HCT116 (cell line): ENCODE results near the gene COQ8B. TPM values are rescaled to one million over a fixed set of nuclear protein-coding genes. Genes with fewer than 3 reads are reported as not detected.

Source experiments
- ATAC-seq: fragments of 200-7000 bp; cut with Tn5 transposase; 2 replicates; pipeline ENCODE4 v1.9.1; 2020; ENCODE audit warnings: mild to moderate bottlenecking, moderate library complexity
- BruUV-seq: library from RNA; stranded (reverse); fragments of 400-500 nt; replicated peaks from 2 replicates; lab custom pipeline; 2021; lab: Mats Ljungman, UMichigan
- CTCF ChIA-PET: fragments of 300-600 bp; sonication (Branson Sonifier 250); formaldehyde crosslinking; loops from one replicate; lab custom pipeline; 2021; ENCODE audit warnings: antibody characterized with exemption; lab: Charles Lee
- POLR2A ChIA-PET: fragments of 300-600, 350-600 bp; sonication (Branson Sonifier 250); formaldehyde crosslinking; loops from one replicate; lab custom pipeline; 2021; ENCODE audit warnings: antibody characterized with exemption; lab: Charles Lee
- RAD21 ChIA-PET, 2 experiments: fragments of 300-600 bp; sonication (Branson Sonifier 250); formaldehyde crosslinking; loops; one replicate each; lab custom pipeline; 2023; ENCODE audit warnings: low total read pairs in 2 of 2; ENCODE audit not compliant: uncharacterized antibody in 2 of 2, unreplicated experiment in 2 of 2, low non-redundant PET in 1 of 2; lab: Charles Lee
- DNase-seq: peaks from one replicate; pipeline ENCODE4 v3.0.0-alpha.2; 2010; ENCODE audit warnings: low read depth, low spot score
- H2AFZ ChIP-seq: fragments of 200-600 bp; shearing (Covaris generic), sonication (generic); 2 replicates; pipeline ENCODE4 v1.6.1; 2017; ENCODE audit warnings: low read depth, mixed run types, mixed read lengths, antibody characterized with exemption, low read length; ENCODE audit not compliant: poor library complexity, severe bottlenecking
- H3K27ac ChIP-seq: 2 replicates; pipeline ENCODE4 v1.5.1; 2012; ENCODE audit warnings: low read depth, low read length
- H3K27me3 ChIP-seq: fragments of 200-600 bp; sonication (generic); 2 replicates; pipeline ENCODE4 v1.6.1; 2016; ENCODE audit warnings: mixed run types, low read length, mixed read lengths; ENCODE audit not compliant: insufficient read depth
- H3K36me3 ChIP-seq, 2 experiments: fragments of 200-500 bp in 1 of 2; fragments of 200-600 bp in 1 of 2; sonication (Bioruptor generic) in 1 of 2; sonication (generic) in 1 of 2; 2 replicates each; pipeline versions ENCODE4 v1.5.1 to v1.6.1; 2014 to 2016; ENCODE audit warnings: low read length in 2 of 2, inconsistent platforms in 1 of 2, mixed read lengths in 1 of 2, mixed run types in 1 of 2; ENCODE audit not compliant: insufficient read depth in 2 of 2, control insufficient read depth in 1 of 2
- H3K4me1 ChIP-seq, 2 experiments: fragments of 200-600 bp in 1 of 2; sonication (generic) in 1 of 2; 2 replicates each; pipeline versions ENCODE4 v1.5.1 to v1.6.1; 2012 to 2017; ENCODE audit warnings: low read length in 2 of 2, inconsistent platforms in 1 of 2, mild to moderate bottlenecking in 1 of 2, mixed read lengths in 1 of 2, mixed run types in 1 of 2, moderate library complexity in 1 of 2; ENCODE audit not compliant: insufficient read depth in 2 of 2, control insufficient read depth in 1 of 2
- H3K4me2 ChIP-seq: fragments of 200-600 bp; sonication (generic); 2 replicates; pipeline ENCODE4 v1.6.1; 2017; ENCODE audit warnings: mixed run types, low read length, mixed read lengths
- H3K4me3 ChIP-seq, 2 experiments: fragments of 200-600 bp in 1 of 2; sonication (generic) in 1 of 2; replicated peaks in 1 of 2; 2 replicates each; pipeline ENCODE4 v1.5.1; 2011 to 2016; ENCODE audit warnings: low read length in 2 of 2, control low read depth in 1 of 2, low read depth in 1 of 2, mild to moderate bottlenecking in 1 of 2, mixed read lengths in 1 of 2, mixed run types in 1 of 2
- H3K79me2 ChIP-seq: fragments of 200-600 bp; sonication (generic); 2 replicates; pipeline ENCODE4 v1.6.1; 2017; ENCODE audit warnings: mild to moderate bottlenecking, mixed run types, low read length, moderate library complexity, mixed read lengths; ENCODE audit not compliant: insufficient read depth
- H3K9ac ChIP-seq: fragments of 200-600 bp; sonication (generic); 2 replicates; pipeline ENCODE4 v1.6.1; 2016; ENCODE audit warnings: low read length, mixed read lengths
- H3K9me2 ChIP-seq: fragments of 200-600 bp; sonication (generic), shearing (Covaris generic); 2 replicates; pipeline ENCODE4 v1.6.1; 2017; ENCODE audit warnings: mixed run types, mild to moderate bottlenecking, moderate library complexity; ENCODE audit not compliant: insufficient read depth
- H3K9me3 ChIP-seq, 2 experiments: fragments of 200-500 bp in 1 of 2; fragments of 200-600 bp in 1 of 2; sonication (Bioruptor generic) in 1 of 2; sonication (generic) in 1 of 2; 2 replicates each; pipeline ENCODE4 v1.6.1; 2014 to 2017; ENCODE audit warnings: low read length in 2 of 2, mixed read lengths in 2 of 2, inconsistent platforms in 1 of 2, low read depth in 1 of 2, mild to moderate bottlenecking in 1 of 2, mixed run types in 1 of 2, moderate library complexity in 1 of 2; ENCODE audit not compliant: control insufficient read depth in 1 of 2, insufficient read depth in 1 of 2
- H4K20me1 ChIP-seq: fragments of 200-600 bp; sonication (generic), shearing (Covaris generic); 2 replicates; pipeline ENCODE4 v1.6.1; 2017; ENCODE audit warnings: mixed run types, mild to moderate bottlenecking, moderate library complexity; ENCODE audit not compliant: insufficient read depth
- ATF3 ChIP-seq: IDR thresholded peaks from 2 replicates; pipeline ENCODE4 v1.6.1; 2012
- CBX3 ChIP-seq: IDR thresholded peaks from 2 replicates; pipeline ENCODE4 v1.6.1; 2012; ENCODE audit warnings: low read depth
- EZH2phosphoT487 ChIP-seq: fragments of 200-600 bp; IDR thresholded peaks from 2 replicates; pipeline ENCODE4 v1.6.1; 2018; ENCODE audit warnings: antibody characterized with exemption, borderline replicate concordance
- FOSL1 ChIP-seq: IDR thresholded peaks from 2 replicates; pipeline ENCODE4 v1.6.1; 2012; ENCODE audit warnings: low read depth
- MAX ChIP-seq: IDR thresholded peaks from 2 replicates; pipeline ENCODE4 v1.6.1; 2012
- POLR2A ChIP-seq: IDR thresholded peaks from 2 replicates; pipeline ENCODE4 v1.7.0; 2011; ENCODE audit warnings: borderline replicate concordance; ENCODE audit not compliant: insufficient read depth, insufficient read length; ENCODE audit errors: extremely low read depth
- POLR2AphosphoS5 ChIP-seq: IDR thresholded peaks from 2 replicates; pipeline ENCODE4 v1.6.1; 2011; ENCODE audit warnings: mild to moderate bottlenecking, low read depth, low read length, moderate library complexity
- RAD21 ChIP-seq: IDR thresholded peaks from 2 replicates; pipeline ENCODE4 v1.6.1; 2012; ENCODE audit warnings: low read depth, mild to moderate bottlenecking
- SIN3A ChIP-seq: IDR thresholded peaks from 2 replicates; pipeline ENCODE4 v1.6.1; 2012; ENCODE audit warnings: low read depth
- SP1 ChIP-seq: IDR thresholded peaks from 2 replicates; pipeline ENCODE4 v1.6.1; 2012; ENCODE audit warnings: low read depth
- SRF ChIP-seq: IDR thresholded peaks from 2 replicates; pipeline ENCODE4 v1.6.1; 2012; ENCODE audit warnings: low read depth
- TCF7L2 ChIP-seq: IDR thresholded peaks from 2 replicates; pipeline ENCODE4 v1.7.0; 2011; ENCODE audit warnings: borderline replicate concordance, inconsistent platforms; ENCODE audit not compliant: insufficient read depth, insufficient read length; ENCODE audit errors: extremely low read depth
- ZBTB33 ChIP-seq: IDR thresholded peaks from 2 replicates; pipeline ENCODE4 v1.6.1; 2011; ENCODE audit warnings: mild to moderate bottlenecking, low read length, moderate library complexity; ENCODE audit not compliant: insufficient replicate concordance; ENCODE audit errors: extremely low read depth
- ZFX ChIP-seq: fragments of 450-650 bp; IDR thresholded peaks from 2 replicates; pipeline ENCODE4 v1.6.1; 2017
- ZNF274 ChIP-seq: fragments of 200-500 bp; sonication (Bioruptor generic); IDR thresholded peaks from 2 replicates; pipeline ENCODE4 v1.6.1; 2014; ENCODE audit warnings: mild to moderate bottlenecking, low read depth, low read length, inconsistent platforms
- intact Hi-C: fragments of 100-400 bp; cut with micrococcal nuclease; formaldehyde crosslinking; loops from 2 replicates; pipeline ENCODE4 v1.10.0; 2022
- total RNA-seq: library from RNA; stranded (reverse); gene quantifications from one replicate; pipeline ENCODE4 v1.2.1, GENCODE V29; 2021; ENCODE audit not compliant: unreplicated experiment

COQ8B gene
- total RNA-seq, 1 experiment from 2014 or later: 47.1 TPM

DNA sequence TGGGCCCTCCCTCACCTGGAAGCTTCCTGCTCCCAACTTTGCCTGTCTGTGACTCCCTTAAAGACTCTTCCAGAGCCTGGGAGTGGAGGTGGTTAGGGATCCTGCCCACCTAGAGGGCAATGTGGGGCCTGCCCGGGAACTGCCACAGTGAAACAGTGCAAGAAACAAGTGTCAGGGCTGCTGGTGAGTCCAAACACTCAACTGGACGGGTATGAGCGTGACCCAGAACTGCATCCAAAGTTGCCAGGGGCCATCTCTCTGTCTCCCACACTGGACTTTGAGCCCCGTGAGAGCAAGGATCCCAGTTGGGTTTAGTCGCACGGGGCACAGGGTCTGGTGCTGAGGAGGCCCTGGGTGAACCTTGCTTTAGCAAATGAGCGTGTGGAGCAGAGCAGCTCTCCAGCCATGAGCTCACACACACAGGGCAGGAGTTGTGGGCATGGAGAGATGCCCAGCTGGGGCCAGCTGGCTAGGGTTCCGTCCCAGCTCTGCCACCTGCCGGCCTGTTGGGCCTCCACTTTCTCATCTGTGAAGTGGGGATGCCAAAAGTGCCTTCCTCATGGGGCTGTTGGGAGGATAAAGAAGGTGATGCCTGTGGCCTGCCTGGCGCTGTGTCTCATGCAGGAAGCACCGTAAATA, 23.4 kb downstream of the COQ8B start:
- ATAC-seq (no peak), DNase-seq (no peak)
- intact Hi-C loops: no loop called here
- H3K27me3 ChIP-seq: no peaks in the 10 kb centered on the region
- no peak overlapping the region for H3K4me2 ChIP-seq
- no peaks in the 10 kb centered on the region for H3K9me3 ChIP-seq
- no TSS peak for BruUV-seq
- peaks cover 0 to 7% of the 10 kb centered on the region in 2 experiments; a peak in 2 of 4 replicates for H3K36me3 ChIP-seq
- no peak overlapping the region for H3K9ac ChIP-seq
- no peaks in the 10 kb centered on the region for H4K20me1 ChIP-seq
- ChIA-PET POLR2A (no interaction called here), RAD21 (no interaction called here), CTCF (no interaction called here)
- H3K27ac ChIP-seq: no peak overlapping the region
- peaks cover 20% of the 10 kb centered on the region for H3K79me2 ChIP-seq
- H3K9me2 ChIP-seq: no peaks in the 10 kb centered on the region
- TF ChIP-seq CBX3: no peak
- no peak for TF ChIP-seq ZBTB33
- peaks cover 12 to 26% of the 10 kb centered on the region in 2 experiments; a peak in 3 of 4 replicates for H3K4me1 ChIP-seq
- no peak overlapping the region for H3K4me3 ChIP-seq
- H2AFZ ChIP-seq: no peak overlapping the region

GRCh38 chr19:40692212-40692551, 24.5 kb downstream of the COQ8B start:
- no TSS peak for BruUV-seq
- TF ChIP-seq RAD21: no peak
- no peak for TF ChIP-seq ATF3
- TF ChIP-seq POLR2AphosphoS5: no peak
- no peak for TF ChIP-seq SIN3A
- TF ChIP-seq ZNF274: no peak
- TF ChIP-seq FOSL1: no peak
- no peak for TF ChIP-seq CBX3
- TF ChIP-seq TCF7L2: no peak
- TF ChIP-seq ZFX: no peak
- no peak for TF ChIP-seq EZH2phosphoT487
- no peak for TF ChIP-seq ZBTB33
- no peak for TF ChIP-seq POLR2A
- TF ChIP-seq SP1: no peak
- TF ChIP-seq MAX: no peak
- TF ChIP-seq SRF: no peak

More at GRCh38 chr19:40692212-40692551, 24.5 kb downstream of the COQ8B start:
- Histone ChIP-seq H2AFZ (no peak overlapping the region), H3K9ac (no peak overlapping the region), H3K9me3 (no peaks in the 10 kb centered on the region), H3K4me1 (peaks cover 12 to 26% of the 10 kb centered on the region in 2 experiments; a peak in 3 of 4 replicates), H3K27me3 (no peaks in the 10 kb centered on the region), H3K36me3 (peaks cover 0 to 7% of the 10 kb centered on the region in 2 experiments; a peak in 2 of 4 replicates), H3K27ac (peak overlapping the region; percentile 88; the same call in 1 of the 2 replicates), H3K4me3 (no peak overlapping the region), H4K20me1 (no peaks in the 10 kb centered on the region), H3K79me2 (peaks cover 29% of the 10 kb centered on the region), H3K9me2 (no peaks in the 10 kb centered on the region), H3K4me2 (no peak overlapping the region)
- no peak for DNase-seq
- intact Hi-C loops: no loop called here
- POLR2A ChIA-PET: no interaction called here
- CTCF ChIA-PET: no interaction called here
- ATAC-seq: no peak
- RAD21 ChIA-PET: no interaction called here
